Mesodermal cell (in vitro differentiated cells): Measurements from ENCODE around the gene INHBA.

Experiments
- H3K27ac ChIP-seq: 2 replicates; pipeline ENCODE4 v1.7.0; 2013; ENCODE audit warnings: mild to moderate bottlenecking, low read depth, low read length, moderate library complexity; ENCODE audit not compliant: severe bottlenecking
- H3K36me3 ChIP-seq: 2 replicates; pipeline ENCODE4 v1.7.1; 2013; ENCODE audit warnings: mild to moderate bottlenecking, low read length, moderate library complexity; ENCODE audit not compliant: control insufficient read depth, insufficient read depth
- H3K4me1 ChIP-seq: one replicate; pipeline ENCODE4 v1.7.1; 2013; ENCODE audit warnings: mild to moderate bottlenecking, low read length; ENCODE audit not compliant: insufficient read depth, control insufficient read depth, poor library complexity, severe bottlenecking
- H3K4me3 ChIP-seq: 2 replicates; pipeline ENCODE4 v1.7.0; 2013; ENCODE audit warnings: low read length, control low read depth, mild to moderate bottlenecking; ENCODE audit not compliant: insufficient read depth, poor library complexity, severe bottlenecking; ENCODE audit errors: extremely low read depth
- H3K9me3 ChIP-seq: 2 replicates; pipeline ENCODE4 v1.7.1; 2013; ENCODE audit warnings: mild to moderate bottlenecking, low read length, moderate library complexity; ENCODE audit not compliant: control insufficient read depth
- WGBS, 2 experiments: methylation state at CpG; one replicate each; pipeline ENCODE4 v1.1.5; 2013; ENCODE audit warnings: missing lambda C conversion rate in 2 of 2; ENCODE audit not compliant: insufficient coverage in 2 of 2; 5-methylcytosine and 5-hydroxymethylcytosine counted together

Gene INHBA

GRCh38 chr7:41643616-41644015, 59.3 kb downstream of the INHBA start:
- no CpG with 5 or more reads among the region's 1 CpG for WGBS, 2 experiments
- no peak overlapping the region for H3K4me3 ChIP-seq
- no peaks in the 10 kb centered on the region for H3K4me1 ChIP-seq
- H3K27ac ChIP-seq = no peak overlapping the region
- no peaks in the 10 kb centered on the region for H3K36me3 ChIP-seq
- H3K9me3 ChIP-seq = no peaks in the 10 kb centered on the region

DNA sequence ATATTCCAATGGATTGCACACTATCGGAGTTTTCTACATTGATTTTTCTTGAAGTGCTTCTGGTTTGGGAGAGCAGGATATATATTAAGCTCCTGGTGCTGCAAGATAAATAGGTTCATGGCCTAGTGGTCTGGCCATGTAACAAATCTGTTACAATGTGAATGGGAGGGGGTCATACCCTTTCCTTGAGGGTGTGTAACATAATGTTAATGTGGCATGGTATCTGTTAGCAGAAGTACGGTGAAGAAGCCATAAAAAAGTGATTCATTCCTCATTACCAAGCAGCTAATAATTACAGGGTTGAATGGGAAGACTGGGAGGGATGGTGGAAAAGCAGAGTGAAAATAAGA, 61.2 kb downstream of the INHBA start:
- H3K4me1 ChIP-seq = no peaks in the 10 kb centered on the region
- 86% methylated on average over 1 of the region's 2 CpGs; no CpG with 5 or more reads in 1 of the 2 experiments for WGBS, 2 experiments
- H3K9me3 ChIP-seq = no peaks in the 10 kb centered on the region
- no peak overlapping the region for H3K27ac ChIP-seq
- H3K4me3 ChIP-seq = no peak overlapping the region
- H3K36me3 ChIP-seq = no peaks in the 10 kb centered on the region

DNA sequence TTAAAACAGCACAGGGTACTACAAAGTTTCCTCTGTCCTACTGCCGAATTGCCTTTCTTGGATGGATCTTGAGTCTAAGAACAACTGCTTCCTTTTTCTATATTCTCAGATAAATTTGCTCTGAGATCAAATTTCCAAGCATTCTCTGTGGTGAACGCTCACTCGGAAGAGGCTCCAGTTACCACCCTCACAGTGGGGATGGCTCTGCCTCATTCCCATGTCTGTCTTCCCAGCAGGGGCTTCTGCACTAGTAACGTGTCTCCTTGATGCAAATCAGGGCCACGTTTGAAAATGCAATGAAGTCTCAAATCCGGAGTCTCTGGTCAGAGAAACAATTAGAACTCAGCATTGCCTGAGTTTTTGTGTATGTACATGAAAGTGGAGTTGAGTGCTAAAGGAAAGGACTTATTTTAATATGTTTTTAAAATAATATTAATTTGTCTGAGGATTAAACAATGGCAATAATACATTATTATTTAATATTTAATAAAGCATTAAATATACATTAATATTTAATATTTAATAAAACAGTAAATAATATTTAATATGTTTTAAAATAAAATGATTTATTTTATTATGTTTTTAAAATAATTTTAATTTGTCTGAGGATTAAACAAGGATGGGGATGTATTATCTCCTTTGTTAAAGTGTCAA, 61.8 kb downstream of the INHBA start:
- 64 to 79% methylated on average over 4 to 6 of the region's 6 CpGs for WGBS, 2 experiments
- Histone ChIP-seq H3K27ac (no peak overlapping the region), H3K4me1 (no peaks in the 10 kb centered on the region), H3K4me3 (no peak overlapping the region), H3K36me3 (no peaks in the 10 kb centered on the region), H3K9me3 (no peaks in the 10 kb centered on the region)

- Histone ChIP-seq H3K4me3 (no peak overlapping the region), H3K27ac (no peak overlapping the region), H3K4me1 (no peaks in the 10 kb centered on the region), H3K36me3 (no peaks in the 10 kb centered on the region), H3K9me3 (no peaks in the 10 kb centered on the region)
- 94 to 96% methylated on average over 8 of the region's 8 CpGs for WGBS, 2 experiments
Observed at GRCh38 chr7:41640487-41640886, 62.4 kb downstream of the INHBA start.

- no peaks in the 10 kb centered on the region for H3K36me3 ChIP-seq
- no peak overlapping the region for H3K4me3 ChIP-seq
- no peaks in the 10 kb centered on the region for H3K4me1 ChIP-seq
- H3K27ac ChIP-seq = no peak overlapping the region
- H3K9me3 ChIP-seq = no peaks in the 10 kb centered on the region
Observed at GRCh38 chr7:41637049-41637448, 65.8 kb downstream of the INHBA start.
